ENCODE measurements around the gene USHBP1.
A peak's percentile ranks its signal among the peaks of the same experiment; 100 is the strongest.
"Not testable (repeated sequence)": the region's sequence is repeated elsewhere in the genome, so short reads cannot be mapped to it uniquely, and the experiment has no call there.

Gene USHBP1

DNA sequence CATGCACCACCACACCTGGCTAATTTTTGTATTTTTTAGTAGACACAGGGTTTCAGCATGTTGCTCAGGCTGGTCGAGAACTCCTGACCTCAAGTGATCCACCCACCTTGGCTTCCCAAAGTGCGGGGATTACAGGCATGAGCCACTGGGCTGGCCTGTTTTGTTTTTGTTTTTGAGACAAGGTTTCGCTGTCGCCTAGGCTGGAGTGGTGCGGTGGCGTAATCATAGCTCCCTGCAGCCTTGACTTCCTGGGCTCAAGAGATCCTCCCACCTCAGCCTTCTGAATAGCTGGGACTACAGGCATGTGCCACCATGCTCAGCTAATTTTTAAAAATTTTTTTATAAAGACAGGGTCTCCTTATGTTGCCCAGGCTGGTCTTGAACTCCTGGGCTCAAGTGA is 31.0 kb upstream of the USHBP1 start:
- not testable (repeated sequence) for DNase-seq

DNA sequence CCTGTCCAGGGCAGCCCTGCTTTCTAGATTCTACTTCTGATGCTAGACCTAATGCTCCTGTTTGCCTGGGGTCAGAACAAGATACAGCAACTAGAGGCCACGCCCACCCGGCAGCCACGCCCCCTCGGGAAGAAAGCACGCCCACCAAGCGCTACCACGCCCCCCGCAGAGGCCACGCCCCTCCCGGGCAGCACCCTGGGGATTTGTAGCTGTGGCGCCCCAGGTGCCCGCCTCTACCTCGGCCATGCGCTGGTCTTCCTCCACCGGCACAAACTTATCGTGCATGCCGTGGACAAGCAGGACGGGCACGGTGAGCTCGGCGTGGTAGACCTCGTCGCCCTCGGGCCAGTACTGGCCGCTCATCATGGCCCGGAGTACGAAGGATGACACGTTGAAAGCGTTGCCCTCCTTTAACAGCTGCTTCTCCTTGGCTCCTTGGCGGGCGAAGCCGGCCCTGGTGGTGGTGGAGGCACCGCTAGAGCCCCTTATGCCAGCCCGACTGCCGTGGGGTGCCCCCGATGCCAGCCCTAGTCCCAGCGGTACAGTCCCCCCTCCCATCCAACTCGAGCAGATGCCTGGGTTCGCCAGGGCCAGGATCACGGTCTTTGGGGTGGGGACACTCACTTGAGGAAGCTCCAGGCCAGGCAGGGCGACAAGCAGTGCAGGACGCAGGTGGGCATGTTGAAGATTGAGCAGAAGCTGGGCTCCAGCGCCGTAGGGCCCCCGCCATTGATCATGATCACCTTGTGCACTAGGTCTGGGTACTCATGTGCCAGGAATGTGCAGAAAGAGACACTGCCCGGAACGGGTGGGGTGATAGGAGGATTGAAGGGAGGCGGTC is 29.7 kb upstream of the USHBP1 start:
- peak; percentile 28 for DNase-seq

DNA sequence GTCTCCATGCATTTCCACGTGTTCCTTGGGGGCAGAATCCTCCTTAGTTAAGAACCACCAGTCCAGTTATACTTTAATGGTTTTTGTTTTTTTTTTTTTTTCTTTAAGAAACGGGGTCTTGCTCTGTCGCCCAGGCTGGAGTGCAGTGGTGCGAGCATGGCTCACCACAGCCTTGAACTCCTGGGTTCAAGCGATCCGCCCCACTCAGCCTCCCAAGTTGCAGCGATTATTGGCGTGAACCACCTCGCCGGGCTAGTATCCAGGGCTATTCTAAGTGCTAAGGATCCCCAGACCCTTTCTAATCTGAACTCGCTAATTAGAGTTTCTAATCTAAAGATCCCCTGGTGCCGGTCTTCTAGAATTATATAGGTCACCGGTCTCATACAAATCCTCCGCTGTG is 29.1 kb upstream of the USHBP1 start:
- no peak for DNase-seq

DNA sequence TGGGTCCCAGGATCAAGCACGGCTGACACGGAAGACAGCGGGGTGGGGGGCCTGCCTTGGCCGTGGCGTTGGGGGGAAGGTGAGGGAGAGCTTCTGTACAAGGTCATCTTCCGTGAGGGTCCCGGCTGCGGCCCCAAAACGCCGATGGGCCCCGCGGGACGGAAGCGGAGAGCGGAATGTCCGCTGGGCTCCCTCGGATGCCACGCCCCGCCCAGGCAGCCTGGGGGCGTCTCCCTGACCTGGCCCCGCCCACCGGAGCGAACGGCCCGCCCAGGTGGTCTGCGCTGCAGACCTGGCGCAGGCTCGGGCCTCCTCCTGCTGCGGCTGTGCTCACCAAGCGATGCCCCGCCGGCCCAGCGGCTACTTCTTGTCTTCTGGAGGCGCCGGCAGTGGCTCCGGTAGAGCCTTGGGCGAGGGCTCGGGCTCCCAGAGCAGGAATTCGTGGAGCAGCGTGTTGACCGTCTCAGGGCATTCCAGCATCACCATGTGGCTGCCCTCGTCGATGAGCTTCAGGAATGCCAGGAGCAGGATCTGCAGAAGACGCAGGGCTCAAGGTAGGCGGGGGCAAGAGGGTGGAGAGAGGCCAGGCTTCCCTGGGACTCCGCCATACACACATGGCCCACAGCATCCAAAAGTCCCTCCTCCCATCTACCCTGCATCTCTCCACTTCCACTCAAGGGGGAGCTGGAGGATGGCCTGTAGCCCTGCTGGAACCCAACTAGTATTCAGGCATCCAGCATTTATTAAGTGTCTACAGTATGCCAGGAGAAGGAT is 27.9 kb upstream of the USHBP1 start:
- DNase-seq: peak; percentile 79

DNA sequence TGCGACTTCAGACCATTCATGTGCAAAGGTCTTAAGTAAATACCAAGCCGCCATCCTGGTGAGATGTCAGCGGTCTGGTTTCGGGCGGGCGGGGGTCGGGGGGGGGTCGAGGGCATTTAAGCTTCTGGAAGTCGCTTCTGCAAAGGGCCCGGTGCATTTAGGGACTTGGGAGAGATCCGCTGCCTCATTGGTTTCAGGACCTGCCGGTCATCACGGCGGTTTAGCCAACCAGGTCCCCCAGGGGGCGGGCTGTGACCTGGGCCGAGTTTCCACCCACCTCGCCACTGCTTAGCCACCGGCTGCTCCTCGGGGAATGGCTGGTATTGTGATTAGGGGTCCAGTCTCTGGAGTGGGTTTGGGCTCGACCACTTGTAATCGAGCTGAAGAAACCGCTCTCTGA is 24.9 kb upstream of the USHBP1 start:
- DNase-seq: peak; percentile 48

DNA sequence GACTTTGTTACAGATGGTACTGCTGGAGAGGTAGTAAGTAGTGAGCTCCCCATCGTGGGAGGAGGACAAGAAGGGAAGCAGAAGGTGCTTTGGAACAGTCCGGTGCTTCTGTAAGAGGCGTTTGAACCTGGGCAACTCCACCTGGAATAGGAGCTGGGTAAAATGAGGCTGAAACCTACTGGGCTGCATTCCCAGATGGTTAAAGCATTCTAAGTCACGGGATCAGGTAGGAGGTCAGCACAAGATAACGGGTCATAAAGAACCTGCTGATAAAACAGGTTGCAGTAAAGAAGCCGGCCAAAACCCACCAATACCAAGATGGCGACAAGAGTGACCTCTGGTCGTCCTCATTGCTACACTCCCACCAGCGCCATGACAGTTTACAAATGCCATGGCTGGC is 22.2 kb upstream of the USHBP1 start:
- no peak for DNase-seq

DNA sequence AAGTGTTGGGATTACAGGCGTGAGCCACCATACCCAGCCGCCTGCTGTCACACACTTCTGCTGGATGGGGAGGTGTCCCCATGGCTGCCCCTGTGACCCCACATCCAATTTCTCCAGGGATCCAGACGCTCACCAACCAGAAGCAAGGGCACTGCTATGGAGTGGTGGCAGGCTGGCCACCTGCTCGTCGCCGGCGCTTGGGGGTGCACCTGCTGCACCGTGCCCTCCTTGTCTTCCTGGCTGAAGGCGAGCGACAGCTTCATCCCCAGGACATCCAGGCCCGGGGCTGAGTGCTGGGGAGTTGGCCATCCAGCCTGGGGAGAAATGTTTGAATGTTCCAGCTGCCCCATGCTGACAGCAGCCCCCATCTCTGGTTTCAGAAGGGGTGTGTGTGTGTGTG is 21.7 kb upstream of the USHBP1 start:
- no peak for DNase-seq

DNA sequence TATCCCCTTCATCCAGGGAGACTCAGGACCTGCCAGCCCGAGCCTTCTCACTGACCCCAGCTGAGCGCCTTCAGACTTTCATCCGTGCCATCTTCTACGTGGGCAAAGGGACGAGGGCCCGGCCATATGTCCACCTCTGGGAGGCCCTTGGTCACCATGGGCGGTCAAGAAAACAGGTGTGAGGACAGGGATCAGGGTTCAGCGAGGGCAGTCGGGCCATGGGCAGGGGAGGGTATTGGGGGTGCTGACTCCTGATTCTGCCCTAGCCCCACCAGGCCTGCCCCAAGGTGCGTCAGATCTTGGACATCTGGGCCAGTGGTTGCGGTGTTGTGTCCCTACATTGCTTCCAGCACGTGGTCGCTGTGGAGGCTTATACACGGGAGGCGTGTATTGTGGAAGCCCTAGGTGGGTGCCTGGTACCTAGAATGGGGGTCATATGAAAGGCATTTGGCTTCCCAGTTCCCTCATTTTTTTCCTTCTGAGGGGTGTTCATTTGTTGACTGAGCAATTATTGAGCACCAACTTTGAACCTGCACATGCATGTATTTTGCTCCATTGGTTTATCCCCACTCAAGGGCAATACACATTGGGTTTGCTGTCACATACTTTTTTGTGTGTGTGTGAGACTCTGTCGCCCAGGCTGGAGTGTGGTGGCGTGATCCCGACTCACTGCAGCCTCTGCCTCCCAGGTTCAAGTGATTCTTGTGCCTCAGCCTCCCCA is 21.0 kb upstream of the USHBP1 start:
- no peak for DNase-seq

DNA sequence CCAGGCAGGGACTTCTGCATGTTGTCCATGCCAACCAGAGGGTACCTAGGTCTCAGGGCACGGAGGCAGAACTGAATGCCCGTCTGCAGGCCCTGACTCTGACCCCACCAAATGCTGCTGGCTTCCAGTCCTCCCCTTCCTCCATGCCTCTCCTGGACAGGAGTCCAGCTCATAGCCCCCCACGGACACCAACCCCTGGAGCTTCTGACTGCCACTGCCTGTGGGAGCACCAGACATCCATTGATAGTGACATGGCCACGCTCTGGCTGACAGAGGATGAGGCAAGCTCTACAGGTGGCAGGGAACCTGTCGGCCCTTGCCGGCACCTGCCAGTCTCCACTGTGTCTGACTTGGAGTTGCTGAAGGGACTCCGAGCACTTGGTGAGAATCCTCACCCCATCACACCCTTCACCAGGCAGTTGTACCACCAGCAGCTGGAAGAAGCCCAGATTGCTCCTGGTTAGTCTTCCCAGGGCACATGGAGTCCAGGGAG is 19.0 kb upstream of the USHBP1 start:
- no peak for DNase-seq

DNA sequence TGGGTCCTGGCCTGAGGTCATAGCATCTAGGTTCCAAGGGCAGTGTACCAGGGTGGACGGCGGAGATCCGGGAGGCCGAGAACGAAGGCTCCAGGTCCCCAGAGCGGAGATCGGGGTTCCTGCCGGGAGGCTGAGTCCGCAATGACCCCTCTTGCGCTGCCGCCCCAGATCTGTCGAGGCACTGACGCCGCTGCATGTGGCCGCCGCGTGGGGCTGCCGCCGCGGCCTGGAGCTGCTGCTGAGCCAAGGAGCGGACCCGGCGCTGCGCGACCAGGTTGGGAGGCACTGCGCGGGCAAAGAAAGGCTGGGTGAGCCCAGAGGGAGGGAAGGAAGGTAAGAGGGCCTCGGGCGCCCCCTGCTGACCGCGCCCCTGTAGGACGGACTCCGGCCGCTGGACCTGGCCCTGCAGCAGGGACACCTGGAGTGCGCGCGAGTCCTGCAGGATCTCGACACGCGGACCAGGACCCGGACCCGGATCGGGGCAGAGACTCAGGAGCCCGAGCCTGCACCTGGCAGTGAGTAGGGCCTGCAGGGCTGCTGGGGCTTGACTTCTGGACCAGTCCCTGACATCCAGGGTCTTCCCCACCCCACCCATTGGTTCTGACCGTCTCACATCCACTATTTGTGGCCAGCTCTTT is 18.1 kb upstream of the USHBP1 start:
- DNase-seq: peak; percentile 73

DNA sequence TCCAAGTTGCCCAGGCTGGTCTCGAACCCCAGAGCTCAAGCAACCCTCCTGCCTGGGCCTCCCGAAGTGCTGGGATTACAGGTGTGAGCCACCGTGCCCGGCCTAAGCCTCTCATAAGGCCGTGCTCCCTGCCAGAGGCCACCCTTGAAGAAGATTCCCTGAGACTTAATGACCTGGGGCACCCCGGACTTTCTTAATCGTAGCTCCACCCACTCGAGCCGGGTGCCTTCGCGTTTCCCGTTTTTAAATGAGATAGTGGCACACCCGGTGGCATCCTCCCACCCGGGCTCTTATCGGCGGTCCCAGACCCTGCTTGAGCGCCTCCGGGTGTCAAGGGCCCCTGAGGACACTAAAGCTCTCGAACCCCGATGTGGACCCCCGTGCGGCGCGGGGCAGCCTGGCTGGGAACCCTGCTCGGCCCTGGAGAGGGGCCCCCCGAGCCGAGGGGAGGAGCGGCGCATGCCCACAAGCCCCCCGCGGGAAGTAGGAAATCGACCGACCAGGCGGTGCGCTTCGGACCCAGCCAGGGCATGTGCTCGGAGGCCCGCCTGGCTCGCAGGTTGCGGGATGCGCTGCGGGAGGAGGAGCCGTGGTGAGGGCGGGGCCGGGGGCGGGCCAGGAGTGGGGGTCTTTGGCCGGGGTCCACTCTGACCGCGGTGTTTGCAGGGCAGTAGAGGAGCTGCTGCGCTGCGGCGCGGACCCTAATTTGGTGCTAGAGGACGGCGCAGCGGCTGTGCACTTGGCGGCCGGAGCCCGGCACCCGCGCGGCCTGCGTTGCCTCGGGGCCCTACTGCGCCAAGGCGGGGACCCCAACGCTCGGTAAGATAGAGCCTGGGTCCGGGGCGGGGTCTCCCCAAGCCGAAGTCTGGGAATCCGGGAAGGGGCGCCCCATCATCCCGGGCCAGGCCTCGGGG is 17.1 kb upstream of the USHBP1 start, which contains the start of gene ANKLE1:
Gene ANKLE1, plus strand, starts transcription at position 511 of the 914 bp plus-strand sequence. Its CDS starts 20 bp downstream, at position 531.
- peak; percentile 53 for DNase-seq

DNA sequence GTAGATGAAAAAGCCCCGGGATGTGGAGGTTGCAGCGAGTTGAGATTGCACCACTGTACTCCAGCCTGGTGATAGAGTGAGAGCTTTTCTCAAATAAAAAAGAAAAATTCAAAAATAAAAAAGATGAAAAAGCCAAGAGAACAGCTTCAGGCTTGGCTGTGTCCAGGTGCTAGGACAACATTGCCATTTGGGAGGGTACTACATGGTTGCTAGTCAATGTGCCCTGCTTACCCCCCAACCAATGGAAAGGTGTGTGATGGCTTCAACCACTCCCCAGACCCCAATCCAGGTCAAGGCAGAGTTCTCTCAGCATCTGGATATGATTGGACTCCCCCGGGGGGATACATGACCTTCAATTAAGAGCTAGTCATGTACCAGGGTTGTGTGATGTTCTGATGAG is 14.9 kb upstream of the USHBP1 start:
- no peak for DNase-seq

DNA sequence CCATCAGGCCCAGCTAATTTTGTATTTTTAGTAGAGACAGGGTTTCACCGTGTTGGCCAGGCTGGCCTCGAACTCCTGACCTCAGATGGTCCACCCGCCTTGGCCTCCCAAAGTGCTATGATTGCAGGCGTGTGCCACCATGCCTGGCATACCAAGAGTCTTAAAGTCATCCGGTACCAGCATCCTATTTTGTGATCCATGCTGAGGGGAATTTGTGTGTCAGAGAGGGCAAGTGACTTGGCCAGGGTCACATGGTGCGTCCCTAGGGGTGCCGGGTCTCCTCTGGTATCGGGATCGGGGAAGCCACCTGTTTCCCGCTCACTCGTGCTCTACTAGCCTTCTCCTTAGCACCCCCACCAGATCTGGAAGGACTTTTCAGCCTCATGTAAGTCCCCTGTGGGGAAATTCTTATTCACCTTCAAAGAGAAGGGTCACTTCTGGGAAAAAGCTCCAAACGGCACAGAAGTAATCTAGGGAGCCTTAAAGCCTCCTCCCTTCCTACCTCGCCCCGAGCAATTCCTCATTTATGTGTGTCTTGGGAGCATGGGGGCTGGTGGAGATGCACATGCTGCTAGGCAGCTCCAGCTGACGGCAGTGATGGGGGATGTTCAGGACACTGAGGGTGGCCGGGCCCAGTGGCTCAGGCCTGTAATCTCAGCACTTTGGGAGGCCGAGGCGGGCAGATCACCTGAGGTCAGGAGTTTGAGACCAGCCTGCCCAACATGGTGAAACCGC is 11.1 kb upstream of the USHBP1 start:
- no peak for DNase-seq

DNA sequence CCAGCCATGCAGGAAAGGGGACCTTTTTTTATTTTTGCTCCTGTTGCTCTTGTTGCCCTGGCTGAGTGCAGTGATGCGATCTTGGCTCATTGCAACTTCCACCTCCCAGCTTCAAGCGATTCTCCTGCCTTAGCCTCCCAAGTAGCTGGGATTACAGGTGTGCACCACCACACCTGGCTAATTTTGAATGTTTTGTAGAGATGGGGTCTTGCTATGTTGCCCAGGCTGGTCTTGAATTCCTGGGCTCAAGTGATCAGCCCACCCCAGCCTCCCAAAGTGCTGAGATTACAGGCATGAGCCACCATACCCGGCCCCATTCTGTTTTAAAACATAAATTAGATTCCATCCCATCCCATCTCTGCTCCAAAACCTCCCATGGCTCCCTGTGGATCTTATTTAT is 10.3 kb upstream of the USHBP1 start:
- not testable (repeated sequence) for DNase-seq

DNA sequence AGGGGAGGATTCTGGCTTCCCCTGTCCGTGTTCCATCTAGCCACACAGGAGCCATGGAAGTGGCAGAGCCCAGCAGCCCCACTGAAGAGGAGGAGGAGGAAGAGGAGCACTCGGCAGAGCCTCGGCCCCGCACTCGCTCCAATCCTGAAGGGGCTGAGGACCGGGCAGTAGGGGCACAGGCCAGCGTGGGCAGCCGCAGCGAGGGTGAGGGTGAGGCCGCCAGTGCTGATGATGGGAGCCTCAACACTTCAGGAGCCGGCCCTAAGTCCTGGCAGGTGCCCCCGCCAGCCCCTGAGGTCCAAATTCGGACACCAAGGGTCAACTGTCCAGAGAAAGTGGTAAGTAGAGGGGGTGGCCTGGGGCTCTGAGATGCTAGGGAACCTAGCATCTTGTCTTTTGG is 4.2 kb upstream of the USHBP1 start:
- no peak for DNase-seq

DNA sequence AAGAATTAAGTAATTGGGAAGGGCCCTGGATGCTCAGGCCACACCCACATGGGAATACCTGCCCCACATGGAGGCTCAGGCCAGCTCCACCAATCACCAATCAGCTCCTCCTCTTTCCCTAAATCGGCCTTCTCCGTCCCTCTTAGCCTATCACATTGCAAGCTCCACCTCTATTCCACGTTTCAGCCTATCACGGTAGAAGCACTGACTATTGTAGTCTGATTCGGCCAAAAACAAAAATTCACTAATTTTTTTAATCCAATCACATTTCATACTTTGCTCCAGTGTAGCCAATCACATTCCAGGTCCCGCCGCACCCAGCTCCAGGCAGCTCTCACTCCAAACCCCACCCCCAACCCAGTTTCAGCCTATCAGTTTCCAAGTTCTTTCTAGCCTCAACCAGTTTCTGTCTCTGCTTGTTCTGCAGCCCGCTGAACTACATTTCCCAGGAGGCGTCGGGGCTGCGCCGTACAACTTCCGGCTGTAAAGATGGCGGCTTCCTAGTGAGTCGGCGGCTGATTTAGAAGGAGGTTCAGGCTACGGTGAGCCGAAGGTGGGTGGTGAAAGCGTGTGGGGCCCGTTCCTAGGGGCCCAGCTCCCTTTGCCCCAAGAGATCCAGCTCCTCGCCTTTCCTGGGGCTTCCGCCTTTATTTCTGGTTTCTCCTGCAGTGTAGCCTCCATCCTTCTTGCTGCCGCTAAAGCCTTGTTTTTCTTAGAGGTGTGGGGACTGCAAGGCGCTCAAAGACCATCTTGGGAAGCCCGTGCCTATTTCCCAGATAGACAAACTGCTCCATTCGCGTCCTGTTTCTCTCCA is 2.6 kb upstream of the USHBP1 start, which contains the start of gene BABAM1:
Gene BABAM1, plus strand, starts transcription at position 469 of the 814 bp plus-strand sequence. CDS start 1,364 bp downstream, outside the sequence.
- DNase-seq: peak; percentile 98

DNA sequence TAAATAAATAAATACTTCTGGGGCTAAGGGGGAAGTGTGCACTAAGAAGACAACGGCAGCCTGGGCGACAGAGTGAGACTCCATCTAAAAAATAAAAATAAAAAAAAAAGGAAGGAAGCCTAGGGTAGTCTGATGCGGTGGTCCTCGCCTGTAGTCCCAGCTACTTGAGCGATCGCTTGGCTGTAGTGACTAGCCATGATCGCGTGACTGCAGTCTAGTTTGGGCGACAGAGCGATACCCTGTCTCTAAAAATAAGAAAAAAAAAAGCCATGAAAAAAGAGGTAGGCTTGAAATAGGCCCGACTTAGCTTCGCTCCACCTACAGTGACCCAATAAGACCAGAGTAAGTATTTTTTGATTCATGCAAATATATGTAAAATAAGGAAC is 2.0 kb upstream of the USHBP1 start:
- DNase-seq: no peak

DNA sequence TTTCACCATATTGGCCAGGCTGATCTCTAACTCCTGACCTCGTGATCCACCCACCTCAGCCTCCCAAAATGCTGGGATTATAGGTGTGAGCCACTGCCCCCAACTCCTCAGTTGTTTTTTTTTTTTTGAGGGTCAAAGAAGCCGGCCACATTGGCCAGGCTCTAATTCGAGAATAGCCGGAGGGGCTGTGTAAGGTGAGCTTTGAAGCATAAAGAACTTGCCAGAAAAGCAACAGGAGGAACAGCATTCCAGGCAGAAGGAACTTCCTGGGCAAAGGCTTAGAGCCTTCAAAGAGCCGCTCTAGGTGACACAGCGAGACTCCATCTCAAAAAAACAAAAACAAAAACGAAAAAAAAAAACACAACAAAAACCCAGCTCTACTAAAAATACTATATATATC is 1.5 kb upstream of the USHBP1 start:
- no peak for DNase-seq

DNA sequence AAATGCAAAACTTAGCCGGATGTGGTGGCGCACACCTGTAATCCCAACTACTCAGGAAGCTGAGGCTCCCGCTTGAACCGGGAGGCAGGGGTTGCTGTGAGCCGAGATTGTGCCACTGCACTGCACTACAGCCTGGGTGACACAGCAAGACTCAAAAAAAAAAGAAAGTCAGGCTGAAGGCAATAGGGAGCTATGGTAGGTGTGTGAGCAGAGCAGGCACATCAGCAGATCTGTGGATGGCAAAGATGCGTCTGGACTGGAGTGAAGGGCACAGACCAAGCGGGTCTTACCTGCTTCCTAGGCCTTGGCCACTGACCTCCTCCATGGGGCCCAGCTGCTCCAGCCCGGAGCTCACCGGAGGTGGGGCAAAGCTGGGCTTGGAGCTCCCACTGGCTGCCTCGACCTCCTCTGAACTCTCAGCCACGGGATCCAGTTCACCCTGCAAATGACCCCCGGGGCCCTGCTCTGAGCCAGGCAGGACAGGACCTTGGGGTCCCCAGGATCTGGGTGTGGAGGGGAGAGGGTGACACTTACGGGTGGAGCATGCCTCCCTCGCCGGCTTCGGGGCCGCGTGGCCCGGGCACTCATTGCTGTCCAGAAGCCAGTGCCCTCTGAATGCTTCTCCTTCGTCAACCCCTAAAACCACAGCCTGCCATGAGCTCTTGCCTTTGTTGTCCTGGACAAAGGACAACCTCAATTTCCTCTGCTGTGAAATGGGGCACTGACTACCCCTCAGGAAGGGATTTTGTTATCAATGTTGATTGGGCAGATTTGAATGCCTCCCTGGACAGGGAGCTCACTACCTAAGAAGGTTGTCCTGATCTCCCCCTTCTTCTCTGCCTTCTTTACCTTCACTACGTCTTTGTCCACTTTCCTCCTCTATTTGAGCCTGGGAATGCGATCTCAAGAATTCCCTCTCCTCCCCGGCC is 569 bp downstream of the USHBP1 start:
- no peak for DNase-seq
